Myocyte (in vitro differentiated cells): ENCODE measurements around the gene LARP4B. TPM values are rescaled to one million over a fixed set of nuclear protein-coding genes. Genes with fewer than 3 reads are reported as not detected.

Experiments used
- DNase-seq: peaks from one replicate; pipeline ENCODE4 v3.0.0-alpha.2; 2012; ENCODE audit warnings: low read depth
- total RNA-seq: library from RNA; depleted of rRNA; stranded (reverse); fragments of >200 nt; gene quantifications from 2 replicates; pipeline ENCODE4 v1.2.3, GENCODE V29; 2014

Gene LARP4B
- total RNA-seq, 1 donor from 2014 or later: 28.0 TPM

DNA sequence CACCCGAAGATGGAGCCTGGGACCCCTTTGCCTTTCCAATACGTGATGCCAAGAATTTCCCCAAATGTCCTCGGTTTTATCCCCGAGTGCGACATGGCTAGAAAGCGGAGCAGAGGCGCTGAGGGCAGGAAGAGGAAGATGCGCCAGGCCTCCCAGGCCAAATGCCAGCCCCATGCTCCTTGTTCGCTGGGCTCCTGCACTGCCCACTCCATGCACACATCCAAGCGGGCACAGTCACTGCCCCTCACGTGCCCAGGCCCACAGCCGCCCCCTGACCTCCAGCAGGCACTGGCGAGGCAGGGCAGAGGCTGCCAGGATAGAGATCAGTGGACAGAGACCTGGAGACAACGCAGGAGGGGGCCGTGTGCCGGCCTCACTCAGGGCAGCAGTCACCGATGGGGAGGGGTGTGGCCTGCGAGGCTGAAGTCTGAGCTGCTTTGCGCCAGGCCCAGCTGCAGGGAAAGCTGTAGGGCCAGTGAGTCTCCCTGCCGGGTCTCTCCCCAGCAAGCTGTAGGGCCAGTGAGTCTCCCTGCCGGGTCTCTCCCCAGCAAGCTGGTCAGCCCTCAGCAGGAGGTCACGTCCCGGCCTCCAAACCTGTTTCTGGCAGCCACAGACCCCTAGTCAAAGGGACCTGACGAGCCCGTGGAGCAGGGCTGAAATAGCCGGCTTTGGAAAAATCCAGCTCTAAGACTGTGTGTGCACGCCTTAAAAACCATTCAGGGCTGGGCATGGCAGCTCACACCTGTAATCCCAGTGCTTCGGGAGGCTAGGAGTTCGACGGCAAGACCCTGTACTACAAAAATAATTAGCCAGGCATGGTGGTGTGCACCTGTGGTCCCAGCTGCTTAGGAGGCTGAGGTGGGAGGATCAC lies 141.4 kb downstream of the LARP4B start:
- no peak for DNase-seq

DNA sequence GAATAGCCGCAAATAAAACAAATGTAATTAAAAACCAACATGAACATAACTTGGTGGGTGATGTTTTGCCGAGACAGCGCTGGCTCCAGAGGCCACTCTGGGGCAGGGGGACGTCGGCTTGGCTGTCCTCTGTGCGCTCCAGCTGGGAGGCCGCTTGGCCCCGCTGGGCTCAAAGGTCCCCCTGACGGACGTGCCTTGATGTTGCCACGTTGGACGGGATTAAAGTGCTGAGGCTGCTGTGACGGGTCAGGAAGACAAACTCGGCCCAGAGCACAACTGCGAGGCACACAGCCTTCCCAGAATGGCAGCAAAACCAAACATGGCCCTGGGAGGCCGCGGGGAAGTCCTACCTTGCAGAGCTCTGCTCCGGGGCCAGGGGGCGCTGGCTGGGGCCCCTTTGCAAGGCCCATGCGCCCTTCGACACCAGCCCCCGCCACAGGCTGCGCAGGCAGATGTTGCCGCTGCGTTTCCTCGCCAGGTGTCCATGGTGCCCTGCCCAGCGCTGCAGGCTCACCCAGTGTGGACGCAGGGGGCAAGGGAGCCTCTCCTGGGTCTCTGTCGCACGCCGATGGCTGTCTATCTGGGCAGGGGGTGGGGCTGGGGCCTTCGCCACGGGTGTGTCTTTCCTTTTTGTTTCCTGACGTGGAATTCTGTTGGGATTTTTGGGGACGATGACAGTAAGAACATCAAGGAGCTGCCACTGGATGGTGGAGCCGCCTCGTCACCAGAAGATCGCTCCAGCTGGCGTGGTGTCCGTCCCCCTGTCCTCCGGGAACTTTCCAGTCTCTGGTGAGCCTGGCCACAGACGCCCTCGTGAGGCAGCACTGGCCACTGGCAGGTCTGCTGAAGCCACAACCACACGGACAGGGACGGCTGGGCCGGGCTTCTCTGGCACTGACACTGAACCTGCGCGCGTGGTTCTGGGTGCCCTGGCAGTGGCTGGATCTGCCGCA lies 142.4 kb downstream of the LARP4B start:
- DNase-seq: peak; percentile 87

- no peak for DNase-seq
These were observed 143.4 kb downstream of the LARP4B start for GRCh38 chr10:787933-788651.

DNA sequence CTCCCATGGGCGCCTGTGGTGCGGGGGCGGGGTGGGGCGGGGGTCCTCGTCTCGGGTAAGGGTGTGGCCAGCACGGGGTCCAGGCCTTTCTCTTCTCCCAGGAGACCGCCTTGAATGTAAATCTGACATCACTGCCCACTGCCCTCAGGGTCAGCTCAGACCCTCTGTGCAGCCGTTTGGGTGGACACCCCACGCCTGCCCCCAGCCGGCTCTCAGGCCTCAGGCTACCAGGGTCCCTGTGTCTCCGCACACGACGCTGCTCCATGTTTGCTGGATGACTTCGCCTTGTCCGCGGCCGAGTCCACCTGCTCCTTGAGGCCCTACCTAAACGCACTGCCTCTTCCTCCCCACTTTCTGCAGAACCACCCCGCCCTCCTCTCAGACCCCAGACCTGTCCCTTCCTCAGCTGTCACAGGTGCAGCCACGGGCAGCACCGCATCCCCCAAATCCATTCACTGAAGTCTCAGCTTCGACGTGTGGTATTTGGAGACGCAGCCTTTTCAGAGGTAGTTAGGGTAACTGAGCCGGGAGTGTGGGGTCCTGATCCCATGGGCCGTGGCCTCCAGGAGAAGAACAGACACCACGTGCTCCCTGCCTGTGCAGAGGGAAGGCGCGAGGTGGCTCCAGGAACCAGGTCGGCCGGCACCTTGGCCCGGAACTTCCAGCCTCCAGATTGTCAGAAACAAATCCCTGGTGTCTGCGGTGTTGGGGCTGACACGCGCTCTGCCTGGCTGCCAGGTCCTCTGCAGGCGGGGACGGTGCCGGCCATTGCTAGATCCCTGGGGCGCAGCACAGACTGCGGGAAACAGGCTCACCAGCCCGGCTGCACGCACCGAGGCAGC lies 144.7 kb downstream of the LARP4B start:
- DNase-seq: no peak

GRCh38 chr10:785861-786214 lies 145.7 kb downstream of the LARP4B start:
- no peak for DNase-seq

DNA sequence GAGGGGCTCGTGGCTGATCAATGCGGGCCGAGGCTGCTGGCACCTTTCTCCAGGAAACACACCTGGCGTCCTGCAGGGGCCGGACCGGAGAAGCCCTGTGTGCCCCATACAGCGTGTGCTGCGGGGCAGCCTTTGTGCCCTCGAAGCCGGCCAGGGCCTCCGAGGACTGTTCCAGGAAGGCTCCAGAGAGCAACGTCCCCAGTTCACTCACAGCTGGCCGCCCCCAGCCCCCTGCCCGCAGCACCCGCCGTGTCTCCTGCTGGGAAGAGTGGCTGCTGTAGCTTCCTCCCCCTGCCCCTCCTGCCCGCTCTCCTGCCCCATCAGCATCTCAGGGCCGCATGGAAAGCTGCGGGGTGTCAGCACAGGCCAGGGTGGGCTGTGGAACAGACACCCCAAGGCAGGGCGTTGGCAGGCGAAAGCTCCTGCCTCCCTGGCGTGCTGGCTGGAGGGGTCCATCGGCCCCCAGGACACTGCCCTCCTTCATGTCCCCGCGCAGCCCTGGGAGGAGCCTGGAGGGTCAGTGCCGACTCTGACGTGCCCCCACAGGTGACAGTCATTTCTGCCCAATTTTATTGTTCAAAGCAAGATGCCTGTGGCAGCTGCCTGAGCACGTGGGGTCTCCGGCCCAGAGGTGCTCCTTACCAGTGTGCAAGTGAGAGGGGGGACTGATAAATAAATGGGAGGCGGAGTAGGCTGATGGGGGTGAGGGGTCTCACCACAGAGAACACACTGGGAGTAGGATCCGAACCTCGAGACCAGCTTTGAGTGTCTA lies 146.2 kb downstream of the LARP4B start:
- DNase-seq: no peak

DNA sequence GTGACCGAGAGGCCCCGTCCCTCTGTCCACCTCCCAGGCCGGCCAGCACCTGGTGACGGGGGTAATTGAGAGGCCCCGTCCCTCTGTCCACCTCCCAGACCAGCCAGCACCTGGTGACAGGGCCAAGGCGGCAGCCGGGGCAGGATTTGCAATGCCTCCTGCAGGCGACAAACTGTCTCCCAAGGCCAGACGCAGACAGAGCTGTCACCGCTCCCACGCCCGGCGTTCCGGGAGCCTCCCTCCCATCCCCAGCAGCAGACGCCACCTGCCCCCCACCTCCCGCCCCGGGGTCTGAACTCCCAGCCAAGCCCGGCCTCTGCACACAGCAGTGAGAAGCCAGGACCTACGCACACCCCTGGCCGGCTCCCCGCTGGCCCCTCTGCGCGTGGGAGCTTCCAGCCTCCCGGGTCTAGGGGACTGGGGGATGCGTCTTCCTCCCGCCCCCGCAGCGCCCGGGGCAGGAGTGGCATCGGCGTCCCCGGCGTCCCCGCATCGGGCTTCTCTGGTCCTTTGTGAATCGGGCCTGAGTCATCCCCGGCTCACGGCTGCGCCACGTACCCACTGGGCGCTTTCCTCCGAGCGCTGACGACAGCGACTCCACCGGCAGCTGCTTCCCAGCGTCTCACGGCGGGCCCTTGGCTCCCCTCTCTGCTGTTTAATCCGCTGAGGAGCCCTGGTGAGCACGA lies 147.0 kb downstream of the LARP4B start:
- peak; percentile 79 for DNase-seq

- DNase-seq: no peak
These were observed 148.5 kb downstream of the LARP4B start for GRCh38 chr10:782751-783648.

DNA sequence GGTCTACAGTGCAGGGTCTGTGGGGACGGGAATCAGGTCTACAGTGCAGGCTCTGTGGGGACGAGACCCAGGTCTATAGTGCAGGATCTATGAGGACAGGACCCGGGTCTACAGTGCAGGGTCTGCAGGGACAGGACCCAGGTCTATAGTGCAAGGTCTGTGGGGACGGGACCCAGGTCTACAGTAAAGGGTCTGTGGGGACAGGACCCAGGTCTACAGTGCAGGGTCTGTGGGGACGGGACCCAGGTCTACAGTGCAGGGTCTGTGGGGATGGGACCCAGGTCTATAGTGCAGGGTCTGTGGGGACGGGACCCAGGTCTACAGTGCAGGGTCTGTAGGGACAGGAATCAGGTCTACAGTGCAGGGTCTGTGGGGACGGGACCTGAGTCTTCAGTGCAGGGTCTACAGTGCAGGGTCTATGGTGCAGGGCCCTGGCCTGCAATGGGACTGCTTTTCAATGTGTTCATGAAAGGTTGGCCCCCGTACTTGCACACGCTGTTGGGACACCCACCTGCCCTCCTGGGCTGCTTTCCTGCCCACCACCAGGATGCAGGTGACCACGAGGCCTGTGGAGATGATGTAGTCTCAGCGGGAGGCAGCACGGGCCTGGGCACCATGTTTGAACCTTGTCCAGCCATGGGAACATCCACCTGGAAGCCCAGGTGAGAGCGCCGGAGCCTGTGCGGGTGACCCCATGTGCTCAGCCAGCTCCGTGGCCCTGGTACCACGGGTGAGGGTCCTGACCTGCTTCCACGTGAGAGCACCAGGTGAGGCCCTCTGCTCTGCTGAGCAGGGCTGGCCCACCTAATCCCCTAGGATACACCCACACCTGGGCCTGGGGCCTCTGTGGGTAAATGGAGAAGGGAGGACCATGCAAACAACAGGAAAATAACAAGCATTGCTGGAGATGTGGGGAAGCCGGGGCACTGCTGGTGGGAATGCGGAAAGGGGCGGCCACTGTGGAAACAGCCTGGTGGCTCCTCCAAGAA lies 150.7 kb downstream of the LARP4B start:
- DNase-seq: no peak

DNA sequence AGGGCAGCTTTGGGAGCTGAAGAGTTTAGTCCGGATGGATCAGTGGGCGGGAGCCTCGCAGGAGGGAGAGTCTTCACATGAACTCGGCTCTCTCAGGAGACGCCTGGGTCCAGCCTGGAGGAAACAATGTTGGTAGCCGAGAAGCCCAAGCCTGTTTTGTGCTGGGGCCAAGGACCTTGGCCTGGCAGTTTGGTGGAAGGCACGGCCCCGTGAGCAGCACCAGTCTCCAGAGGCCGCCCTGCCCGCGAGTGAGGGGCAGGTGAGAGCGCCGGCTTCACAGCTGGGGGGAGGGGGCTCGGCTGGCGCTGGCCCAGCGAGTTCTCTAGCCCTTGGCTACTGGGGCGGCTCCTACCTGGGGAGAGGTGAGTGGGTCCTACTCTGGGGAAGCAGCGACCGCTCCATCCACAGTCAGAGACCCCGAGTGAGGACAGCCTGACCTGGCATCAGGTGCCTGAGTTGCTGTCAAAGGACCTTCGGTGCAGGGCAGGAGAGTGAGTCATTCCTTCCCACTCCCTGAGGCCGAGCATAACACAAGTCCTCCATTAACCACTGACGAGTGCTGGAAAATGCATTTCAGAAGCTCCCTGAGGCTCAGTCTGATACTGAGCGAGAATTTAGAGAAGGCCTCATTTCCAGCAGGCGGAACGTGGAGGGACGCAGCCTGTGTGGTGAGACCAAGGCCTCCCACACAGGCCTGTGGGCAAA lies 152.7 kb downstream of the LARP4B start:
- DNase-seq: no peak

- no peak for DNase-seq
These were observed 153.5 kb downstream of the LARP4B start for GRCh38 chr10:777913-778479.

GRCh38 chr10:776772-777171 lies 154.7 kb downstream of the LARP4B start:
- no peak for DNase-seq

DNA sequence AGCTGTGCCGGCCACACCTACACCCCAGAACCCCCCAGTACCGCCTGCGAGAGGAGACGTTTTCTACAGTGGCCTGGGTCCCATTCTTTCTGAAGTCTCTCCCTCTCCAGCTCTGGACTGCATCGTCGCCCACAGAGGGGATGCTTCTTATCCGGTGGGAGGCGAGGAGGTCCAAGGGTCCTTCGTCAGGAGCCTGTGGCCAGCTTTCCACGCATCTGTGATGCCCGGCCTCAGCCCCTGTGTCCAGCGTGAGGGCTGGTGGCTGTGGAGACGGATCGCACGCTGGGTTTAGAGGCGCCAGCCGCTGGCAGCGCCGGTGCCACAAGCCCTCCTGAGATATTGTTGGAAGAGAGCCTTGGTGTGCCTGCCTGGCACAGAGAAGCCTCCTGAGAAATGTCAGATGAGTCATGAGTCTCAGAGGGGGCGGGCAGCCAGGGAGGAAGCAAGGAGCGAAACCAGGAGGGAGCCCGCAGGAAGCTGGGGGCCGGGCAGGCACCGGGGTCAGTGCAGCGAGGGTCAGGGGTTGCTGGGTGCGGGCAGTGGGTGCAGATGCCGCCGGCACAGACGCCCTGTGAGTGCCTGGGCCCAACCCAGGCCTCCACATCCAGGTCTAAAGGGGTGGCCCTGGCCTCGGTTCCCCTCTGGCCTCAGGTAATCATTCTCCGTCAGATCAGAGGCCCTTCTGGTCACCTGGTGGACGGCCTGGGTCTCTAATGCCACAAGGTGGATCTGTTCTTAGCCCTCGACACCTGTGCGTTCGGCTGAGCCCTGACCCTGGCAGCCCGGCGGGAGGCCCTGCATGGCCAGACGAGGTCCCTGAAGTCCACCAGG lies 156.0 kb downstream of the LARP4B start:
- peak; percentile 62 for DNase-seq

DNA sequence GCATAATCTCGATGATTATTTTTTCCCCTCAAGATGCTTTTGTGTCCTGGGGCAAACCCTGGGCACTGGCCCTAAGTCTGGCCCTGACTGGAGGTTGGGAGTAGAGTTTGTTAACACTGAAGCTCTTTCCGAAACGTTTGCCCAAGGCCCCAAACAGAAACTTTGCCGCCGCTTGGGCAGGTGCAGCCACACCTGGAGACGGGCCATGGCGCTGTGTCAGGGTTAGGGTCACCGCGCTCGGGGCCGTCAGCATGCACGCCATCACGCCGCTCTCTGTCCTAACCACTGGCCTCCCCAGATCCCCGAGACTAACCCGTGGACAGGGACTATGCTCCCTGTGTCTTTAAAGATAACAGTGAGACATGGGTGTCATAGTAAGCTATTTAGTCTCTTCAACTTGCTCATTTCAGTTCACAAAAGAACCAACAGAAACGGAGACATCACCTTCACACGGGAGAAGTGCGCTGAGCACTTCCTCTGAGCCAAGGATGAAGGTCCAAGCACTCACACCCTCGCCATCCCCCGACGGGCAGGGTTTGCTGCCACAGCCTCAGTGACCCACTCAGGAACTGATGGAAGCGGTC lies 156.8 kb downstream of the LARP4B start:
- DNase-seq: no peak

GRCh38 chr10:774223-774622 lies 157.3 kb downstream of the LARP4B start:
- no peak for DNase-seq
